Natural killer cell (primary cell): Measurements from ENCODE around the gene TTC7B. TPM values are rescaled to one million over a fixed set of nuclear protein-coding genes. Genes with fewer than 3 reads are reported as not detected.
A peak's percentile ranks its signal among the peaks of the same experiment; 100 is the strongest.

Experiments
- ATAC-seq, 3 donors: fragments of 150-1000 bp in 2 of 3; fragments of 200-7000 bp in 1 of 3; cut with Tn5 transposase; 1 replicate in 1 of 3; 2 replicates in 2 of 3; pipeline ENCODE4 v1.10.0; 2021; ENCODE audit warnings: mild to moderate bottlenecking in 2 of 3, moderate library complexity in 2 of 3
- DNase-seq, 2 donors: peaks; one replicate each; pipeline versions ENCODE4 v3.0.0 to v3.0.0-alpha.2; 2013 to 2021; ENCODE audit warnings: mixed read lengths in 1 of 2
- H3K27ac ChIP-seq: one replicate; pipeline ENCODE4 v1.5.1; 2013; ENCODE audit warnings: mild to moderate bottlenecking, low read length
- H3K27me3 ChIP-seq: one replicate; pipeline ENCODE4 v1.6.1; 2013; ENCODE audit warnings: low read length; ENCODE audit not compliant: control insufficient read depth, insufficient read depth
- H3K36me3 ChIP-seq: one replicate; pipeline ENCODE4 v1.6.1; 2013; ENCODE audit warnings: low read length; ENCODE audit not compliant: control insufficient read depth, insufficient read depth
- H3K4me1 ChIP-seq: one replicate; pipeline ENCODE4 v1.6.1; 2013; ENCODE audit warnings: low read length; ENCODE audit not compliant: control insufficient read depth, insufficient read depth
- H3K4me3 ChIP-seq: one replicate; pipeline ENCODE4 v1.5.1; 2013; ENCODE audit warnings: low read length
- H3K9me3 ChIP-seq: one replicate; pipeline ENCODE4 v1.6.1; 2013; ENCODE audit warnings: low read length; ENCODE audit not compliant: control insufficient read depth, insufficient read depth
- H3K27ac Mint-ChIP-seq, 2 donors: one replicate each; pipeline ENCODE4 v1.8.0; 2022; ENCODE audit warnings: mild to moderate bottlenecking in 2 of 2, mixed read lengths in 2 of 2, moderate library complexity in 1 of 2
- H3K27me3 Mint-ChIP-seq, 2 donors: one replicate each; pipeline ENCODE4 v1.8.0; 2022; ENCODE audit warnings: low read depth in 2 of 2, mixed read lengths in 2 of 2
- H3K36me3 Mint-ChIP-seq: one replicate; pipeline ENCODE4 v1.8.0; 2022; ENCODE audit warnings: mixed read lengths
- H3K4me1 Mint-ChIP-seq, 2 donors: one replicate each; pipeline ENCODE4 v1.8.0; 2022; ENCODE audit warnings: mixed read lengths in 2 of 2
- H3K4me3 Mint-ChIP-seq: one replicate; pipeline ENCODE4 v1.8.0; 2022; ENCODE audit warnings: mild to moderate bottlenecking, moderate library complexity, mixed read lengths
- H3K9me3 Mint-ChIP-seq, 2 donors: one replicate each; pipeline ENCODE4 v1.8.0; 2022; ENCODE audit warnings: mixed read lengths in 2 of 2
- CTCF ChIP-seq: fragments of 200-600 bp; IDR thresholded peaks from one replicate; pipeline ENCODE4 v1.8.0; 2022; ENCODE audit warnings: antibody characterized with exemption
- WGBS: methylation state at CpG from one replicate; pipeline ENCODE4 v1.1.7; 2013; ENCODE audit warnings: missing lambda C conversion rate; ENCODE audit not compliant: insufficient coverage; 5-methylcytosine and 5-hydroxymethylcytosine counted together
- intact Hi-C: fragments of 100-400 bp; cut with micrococcal nuclease; formaldehyde crosslinking; loops from one replicate; pipeline ENCODE4 v1.14.2; 2022
- total RNA-seq, 4 donors: library from RNA; stranded (reverse); fragments of 120-200 nt in 1 of 4; gene quantifications; one replicate each; pipeline versions ENCODE4 v1.2.3 to v1.2.4, GENCODE V29; 2013 to 2022

The TTC7B gene
- total RNA-seq, 3 donors from 2014 or later (not counting 1 experiment from before 2014, with no cell fraction given): 1.7 to 17.2 (median 5.9) TPM

GRCh38 chr14:90836692-90837063, 20.4 kb upstream of the TTC7B start:
- Mint-ChIP-seq H3K27me3 (peaks cover 0 to 5% of the 10 kb centered on the region in 2 donors), H3K4me3 (no peak overlapping the region), H3K36me3 (no peaks in the 10 kb centered on the region), H3K9me3 (no peaks in the 10 kb centered on the region), H3K27ac (peak overlapping the region in 1 of 2 donors; percentile 68), H3K4me1 (peaks cover 10 to 11% of the 10 kb centered on the region in 2 donors)
- Histone ChIP-seq H3K27me3 (peaks cover 3% of the 10 kb centered on the region), H3K4me3 (no peak overlapping the region), H3K27ac (no peak overlapping the region), H3K4me1 (peaks cover 11% of the 10 kb centered on the region), H3K36me3 (no peaks in the 10 kb centered on the region), H3K9me3 (no peaks in the 10 kb centered on the region)
- no peak for DNase-seq
- TF ChIP-seq CTCF: no peak
- intact Hi-C loops: no loop called here
- ATAC-seq: no peak
- 50% methylated on average over 7 of the region's 7 CpGs for WGBS

DNA sequence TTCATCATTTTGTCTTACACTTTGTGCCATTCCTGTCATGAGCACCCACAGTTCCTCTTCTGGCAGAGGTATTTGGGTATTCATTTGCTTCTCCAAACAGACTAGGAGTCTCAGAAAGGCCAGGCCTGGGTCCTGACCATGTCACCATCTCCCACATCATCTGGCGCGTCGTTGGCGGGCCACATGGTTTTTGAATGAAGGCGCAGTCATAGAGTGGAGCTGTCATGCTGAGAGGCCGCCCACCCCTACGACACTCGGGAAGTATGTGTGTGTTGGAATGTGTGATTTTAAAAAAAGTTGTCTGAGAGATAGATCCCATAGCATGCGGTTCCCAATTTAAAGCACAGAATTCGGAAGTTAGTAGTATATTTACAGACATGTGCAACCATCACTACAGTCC, 15.6 kb upstream of the TTC7B start:
- Histone ChIP-seq H3K9me3 (no peaks in the 10 kb centered on the region), H3K4me3 (no peak overlapping the region), H3K27ac (no peak overlapping the region), H3K36me3 (no peaks in the 10 kb centered on the region), H3K4me1 (peaks cover 26% of the 10 kb centered on the region), H3K27me3 (peaks cover 3% of the 10 kb centered on the region)
- no peak for ATAC-seq
- Mint-ChIP-seq H3K4me3 (no peak overlapping the region), H3K4me1 (peaks cover 27 to 35% of the 10 kb centered on the region in 2 donors), H3K27me3 (peaks cover 0 to 5% of the 10 kb centered on the region in 2 donors), H3K9me3 (no peaks in the 10 kb centered on the region), H3K36me3 (no peaks in the 10 kb centered on the region), H3K27ac (no peak overlapping the region)
- no peak for TF ChIP-seq CTCF
- DNase-seq: no peak
- intact Hi-C loops: no loop called here
- WGBS: 99% methylated on average over 9 of the region's 10 CpGs

- TF ChIP-seq CTCF: no peak
These were observed 14.9 kb upstream of the TTC7B start for GRCh38 chr14:90830931-90831701.

More at GRCh38 chr14:90830931-90831701, 14.9 kb upstream of the TTC7B start:
- H3K27ac Mint-ChIP-seq: no peak overlapping the region
- H3K4me3 Mint-ChIP-seq: no peak overlapping the region
- peaks cover 0 to 2% of the 10 kb centered on the region in 2 donors for H3K27me3 Mint-ChIP-seq
- Histone ChIP-seq H3K9me3 (no peaks in the 10 kb centered on the region), H3K4me1 (peaks cover 19% of the 10 kb centered on the region), H3K4me3 (no peak overlapping the region), H3K27me3 (no peaks in the 10 kb centered on the region), H3K27ac (no peak overlapping the region), H3K36me3 (no peaks in the 10 kb centered on the region)
- 93% methylated on average over 25 of the region's 26 CpGs for WGBS
- no peak for DNase-seq
- H3K36me3 Mint-ChIP-seq: no peaks in the 10 kb centered on the region
- no peak for ATAC-seq
- intact Hi-C loops: no loop called here
- H3K4me1 Mint-ChIP-seq: peaks cover 23 to 29% of the 10 kb centered on the region in 2 donors
- no peaks in the 10 kb centered on the region for H3K9me3 Mint-ChIP-seq
